ENCODE measurements around the gene SLC37A1. TPM values are rescaled to one million over a fixed set of nuclear protein-coding genes. Genes with fewer than 3 reads are reported as not detected.

SLC37A1 gene
- polyA plus RNA-seq, 4 donors = 30.0 to 80.7 (median 37.6) TPM

- H3K27ac ChIP-seq (ENCODE audit: low read depth in 1 of 3, low read length in 2 of 3) = no peak overlapping the region
- no peaks in the 10 kb centered on the region for H3K27me3 ChIP-seq (ENCODE audit: control insufficient read depth in 3 of 3, insufficient read depth in 3 of 3, low read length in 3 of 3)
- H3K4me1 ChIP-seq (ENCODE audit: control insufficient read depth in 3 of 3, insufficient read depth in 2 of 3, low read depth in 1 of 3, low read length in 2 of 3) = peaks cover 0 to 13% (median 0%) of the 10 kb centered on the region in 3 donors
- peaks cover 8 to 72% (median 30%) of the 10 kb centered on the region in 3 donors for H3K36me3 ChIP-seq (ENCODE audit: control insufficient read depth in 3 of 3, insufficient read depth in 2 of 3, low read depth in 1 of 3, low read length in 3 of 3)
- no peak for DNase-seq
- H3K9me3 ChIP-seq (ENCODE audit: control insufficient read depth in 2 of 2, insufficient read depth in 1 of 2, low read depth in 1 of 2, low read length in 1 of 2) = no peaks in the 10 kb centered on the region
- no peak for FAIRE-seq
- H3K4me3 ChIP-seq (ENCODE audit: low read depth in 1 of 3, low read length in 3 of 3) = no peak overlapping the region
- WGBS, 3 donors = 92 to 95% (median 93%) methylated on average over 22 of the region's 22 CpGs
These were observed 34.3 kb downstream of the SLC37A1 start for GRCh38 chr21:42547906-42548365.

- peaks cover 8 to 66% (median 31%) of the 10 kb centered on the region in 3 donors for H3K36me3 ChIP-seq (ENCODE audit: control insufficient read depth in 3 of 3, insufficient read depth in 2 of 3, low read depth in 1 of 3, low read length in 3 of 3)
- no peaks in the 10 kb centered on the region for H3K9me3 ChIP-seq (ENCODE audit: control insufficient read depth in 2 of 2, insufficient read depth in 1 of 2, low read depth in 1 of 2, low read length in 1 of 2)
- WGBS, 3 donors = 79 to 82% (median 81%) methylated on average over 21 of the region's 21 CpGs
- H3K4me1 ChIP-seq (ENCODE audit: control insufficient read depth in 3 of 3, insufficient read depth in 2 of 3, low read depth in 1 of 3, low read length in 2 of 3) = peaks cover 0 to 13% (median 0%) of the 10 kb centered on the region in 3 donors
- DNase-seq (no peak), FAIRE-seq (no peak)
- no peak overlapping the region for H3K4me3 ChIP-seq (ENCODE audit: low read depth in 1 of 3, low read length in 3 of 3)
- H3K27ac ChIP-seq (ENCODE audit: low read depth in 1 of 3, low read length in 2 of 3) = no peak overlapping the region
- no peaks in the 10 kb centered on the region for H3K27me3 ChIP-seq (ENCODE audit: control insufficient read depth in 3 of 3, insufficient read depth in 3 of 3, low read length in 3 of 3)
These were observed 35.2 kb downstream of the SLC37A1 start for GRCh38 chr21:42548687-42549406.

- no peaks in the 10 kb centered on the region for H3K27me3 ChIP-seq (ENCODE audit: control insufficient read depth in 3 of 3, insufficient read depth in 3 of 3, low read length in 3 of 3)
- H3K4me3 ChIP-seq (ENCODE audit: low read depth in 1 of 3, low read length in 3 of 3) = no peak overlapping the region
- H3K4me1 ChIP-seq (ENCODE audit: control insufficient read depth in 3 of 3, insufficient read depth in 2 of 3, low read depth in 1 of 3, low read length in 2 of 3) = no peaks in the 10 kb centered on the region
- no peaks in the 10 kb centered on the region for H3K9me3 ChIP-seq (ENCODE audit: control insufficient read depth in 2 of 2, insufficient read depth in 1 of 2, low read depth in 1 of 2, low read length in 1 of 2)
- peak overlapping the region in 1 of 3 donors; percentile 40 for H3K27ac ChIP-seq (ENCODE audit: low read depth in 1 of 3, low read length in 2 of 3)
- no peak for FAIRE-seq
- 13 to 58% (median 37%) methylated on average over 3 of the region's 3 CpGs for WGBS, 3 donors
- peaks cover 13 to 60% (median 22%) of the 10 kb centered on the region in 3 donors for H3K36me3 ChIP-seq (ENCODE audit: control insufficient read depth in 3 of 3, insufficient read depth in 2 of 3, low read depth in 1 of 3, low read length in 3 of 3)
- DNase-seq = peak; percentile 52 to 70
These were observed 37.2 kb downstream of the SLC37A1 start for GRCh38 chr21:42550817-42551216.

- Histone ChIP-seq H3K27ac (ENCODE audit: low read depth in 1 of 3, low read length in 2 of 3) (no peak overlapping the region), H3K4me1 (ENCODE audit: control insufficient read depth in 3 of 3, insufficient read depth in 2 of 3, low read depth in 1 of 3, low read length in 2 of 3) (no peaks in the 10 kb centered on the region), H3K4me3 (ENCODE audit: low read depth in 1 of 3, low read length in 3 of 3) (no peak overlapping the region), H3K36me3 (ENCODE audit: control insufficient read depth in 3 of 3, insufficient read depth in 2 of 3, low read depth in 1 of 3, low read length in 3 of 3) (peaks cover 23 to 59% (median 28%) of the 10 kb centered on the region in 3 donors), H3K27me3 (ENCODE audit: control insufficient read depth in 3 of 3, insufficient read depth in 3 of 3, low read length in 3 of 3) (no peaks in the 10 kb centered on the region), H3K9me3 (ENCODE audit: control insufficient read depth in 2 of 2, insufficient read depth in 1 of 2, low read depth in 1 of 2, low read length in 1 of 2) (no peaks in the 10 kb centered on the region)
- DNase-seq = no peak
- 85 to 94% (median 92%) methylated on average over 13 of the region's 13 CpGs for WGBS, 3 donors
- no peak for FAIRE-seq
These were observed 39.0 kb downstream of the SLC37A1 start for GRCh38 chr21:42552407-42553336.

- WGBS, 3 donors = 64 to 76% (median 64%) methylated on average over 3 of the region's 3 CpGs
- no peak for FAIRE-seq
- peaks cover 21 to 55% (median 24%) of the 10 kb centered on the region in 3 donors for H3K36me3 ChIP-seq (ENCODE audit: control insufficient read depth in 3 of 3, insufficient read depth in 2 of 3, low read depth in 1 of 3, low read length in 3 of 3)
- H3K4me3 ChIP-seq (ENCODE audit: low read depth in 1 of 3, low read length in 3 of 3) = no peak overlapping the region
- H3K27me3 ChIP-seq (ENCODE audit: control insufficient read depth in 3 of 3, insufficient read depth in 3 of 3, low read length in 3 of 3) = no peaks in the 10 kb centered on the region
- H3K27ac ChIP-seq (ENCODE audit: low read depth in 1 of 3, low read length in 2 of 3) = no peak overlapping the region
- no peaks in the 10 kb centered on the region for H3K4me1 ChIP-seq (ENCODE audit: control insufficient read depth in 3 of 3, insufficient read depth in 2 of 3, low read depth in 1 of 3, low read length in 2 of 3)
- DNase-seq = no peak
- no peaks in the 10 kb centered on the region for H3K9me3 ChIP-seq (ENCODE audit: control insufficient read depth in 2 of 2, insufficient read depth in 1 of 2, low read depth in 1 of 2, low read length in 1 of 2)
These were observed 39.8 kb downstream of the SLC37A1 start for GRCh38 chr21:42553435-42553834.

- 84 to 94% (median 91%) methylated on average over 13 of the region's 13 CpGs for WGBS, 3 donors
- Histone ChIP-seq H3K27me3 (ENCODE audit: control insufficient read depth in 3 of 3, insufficient read depth in 3 of 3, low read length in 3 of 3) (no peaks in the 10 kb centered on the region), H3K9me3 (ENCODE audit: control insufficient read depth in 2 of 2, insufficient read depth in 1 of 2, low read depth in 1 of 2, low read length in 1 of 2) (no peaks in the 10 kb centered on the region), H3K4me1 (ENCODE audit: control insufficient read depth in 3 of 3, insufficient read depth in 2 of 3, low read depth in 1 of 3, low read length in 2 of 3) (no peaks in the 10 kb centered on the region), H3K36me3 (ENCODE audit: control insufficient read depth in 3 of 3, insufficient read depth in 2 of 3, low read depth in 1 of 3, low read length in 3 of 3) (peaks cover 19 to 54% (median 20%) of the 10 kb centered on the region in 3 donors), H3K4me3 (ENCODE audit: low read depth in 1 of 3, low read length in 3 of 3) (no peak overlapping the region), H3K27ac (ENCODE audit: low read depth in 1 of 3, low read length in 2 of 3) (no peak overlapping the region)
- no peak for FAIRE-seq
- no peak for DNase-seq
These were observed 40.8 kb downstream of the SLC37A1 start for GRCh38 chr21:42554251-42554961.

- Histone ChIP-seq H3K27ac (ENCODE audit: low read depth in 1 of 3, low read length in 2 of 3) (no peak overlapping the region), H3K4me3 (ENCODE audit: low read depth in 1 of 3, low read length in 3 of 3) (no peak overlapping the region), H3K9me3 (ENCODE audit: control insufficient read depth in 2 of 2, insufficient read depth in 1 of 2, low read depth in 1 of 2, low read length in 1 of 2) (no peaks in the 10 kb centered on the region), H3K4me1 (ENCODE audit: control insufficient read depth in 3 of 3, insufficient read depth in 2 of 3, low read depth in 1 of 3, low read length in 2 of 3) (no peaks in the 10 kb centered on the region), H3K36me3 (ENCODE audit: control insufficient read depth in 3 of 3, insufficient read depth in 2 of 3, low read depth in 1 of 3, low read length in 3 of 3) (peaks cover 21 to 67% (median 27%) of the 10 kb centered on the region in 3 donors), H3K27me3 (ENCODE audit: control insufficient read depth in 3 of 3, insufficient read depth in 3 of 3, low read length in 3 of 3) (no peaks in the 10 kb centered on the region)
- FAIRE-seq = no peak
- 93 to 96% (median 93%) methylated on average over 28 of the region's 28 CpGs for whole genome bisulfite sequencing, 3 donors
- DNase-seq = no peak
These were observed 42.2 kb downstream of the SLC37A1 start for GRCh38 chr21:42555756-42556438.

Data from small intestine (tissue), 7 donors.